Measurements from ENCODE around the gene KIF4B. TPM values are rescaled to one million over a fixed set of nuclear protein-coding genes. Genes with fewer than 3 reads are reported as not detected.

Gene KIF4B
- total and polyA plus RNA-seq, 2 of the 8 experiments (the other 6 are each of a cell fraction or from before 2014, with no cell fraction given): 0.02 to 0.15 TPM

DNA sequence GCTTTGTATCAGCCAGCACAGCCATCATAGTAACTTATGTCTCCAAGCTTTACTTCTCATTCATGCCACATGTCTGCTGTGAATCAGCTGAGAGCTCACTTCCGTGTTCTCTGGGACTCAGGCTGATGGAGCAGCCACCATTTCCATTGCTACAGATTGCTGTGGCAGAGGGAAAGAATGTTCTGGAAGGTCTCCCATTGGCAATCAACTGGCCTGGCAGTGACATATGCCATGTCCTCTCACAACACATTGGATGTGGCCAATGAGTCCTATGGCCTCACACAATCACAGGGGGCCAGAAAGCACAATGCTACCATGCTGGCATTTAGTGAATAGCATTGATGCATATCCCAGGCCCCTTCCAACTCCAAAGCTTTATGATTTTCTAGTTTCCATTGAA is 44.1 kb downstream of the KIF4B start (continued):
- TF ChIP-seq POLR2A (IDR thresholded peaks at IDR 0.05; ENCODE audit: control extremely low read depth in 1 of 2, low read depth in 2 of 2, low read length in 2 of 2) (no peak), KDM1A (IDR thresholded peaks at IDR 0.05; ENCODE audit: borderline replicate concordance, low read length) (no peak), TEAD4 (IDR thresholded peaks at IDR 0.05; ENCODE audit: low read depth, low read length) (no peak), TBP (IDR thresholded peaks at IDR 0.05; ENCODE audit: low read depth, low read length) (no peak), POU5F1 (IDR thresholded peaks at IDR 0.05; ENCODE audit: low read depth, low read length) (no peak)
- TF ChIP-seq, protein P1, sequence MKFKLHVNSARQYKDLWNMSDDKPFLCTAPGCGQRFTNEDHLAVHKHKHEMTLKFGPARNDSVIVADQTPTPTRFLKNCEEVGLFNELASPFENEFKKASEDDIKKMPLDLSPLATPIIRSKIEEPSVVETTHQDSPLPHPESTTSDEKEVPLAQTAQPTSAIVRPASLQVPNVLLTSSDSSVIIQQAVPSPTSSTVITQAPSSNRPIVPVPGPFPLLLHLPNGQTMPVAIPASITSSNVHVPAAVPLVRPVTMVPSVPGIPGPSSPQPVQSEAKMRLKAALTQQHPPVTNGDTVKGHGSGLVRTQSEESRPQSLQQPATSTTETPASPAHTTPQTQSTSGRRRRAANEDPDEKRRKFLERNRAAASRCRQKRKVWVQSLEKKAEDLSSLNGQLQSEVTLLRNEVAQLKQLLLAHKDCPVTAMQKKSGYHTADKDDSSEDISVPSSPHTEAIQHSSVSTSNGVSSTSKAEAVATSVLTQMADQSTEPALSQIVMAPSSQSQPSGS (IDR thresholded peaks at IDR 0.05; ENCODE audit: low read length): no peak

All from H1 (cell line).